ENCODE data around the gene IMP4.

IMP4 gene

GRCh38 chr2:130344578-130344977, 1.9 kb downstream of the IMP4 start:
- no peak overlapping the region; the same call in 1 of the 2 replicates for H3K4me3 ChIP-seq (ENCODE audit: low read depth, low read length)

GRCh38 chr2:130345091-130345490, 2.4 kb downstream of the IMP4 start:
- H3K4me3 ChIP-seq (ENCODE audit: low read depth, low read length): no peak overlapping the region
- DNase-seq (ENCODE audit: low read depth): no peak
- TF ChIP-seq CTCF (IDR thresholded peaks at IDR 0.05; ENCODE audit: control insufficient read depth, extremely low read depth, insufficient read depth): no peak

More at GRCh38 chr2:130344578-130344977, 1.9 kb downstream of the IMP4 start:
- DNase-seq (ENCODE audit: low read depth): no peak
- TF ChIP-seq CTCF (IDR thresholded peaks at IDR 0.05; ENCODE audit: control insufficient read depth, extremely low read depth, insufficient read depth): no peak

DNA sequence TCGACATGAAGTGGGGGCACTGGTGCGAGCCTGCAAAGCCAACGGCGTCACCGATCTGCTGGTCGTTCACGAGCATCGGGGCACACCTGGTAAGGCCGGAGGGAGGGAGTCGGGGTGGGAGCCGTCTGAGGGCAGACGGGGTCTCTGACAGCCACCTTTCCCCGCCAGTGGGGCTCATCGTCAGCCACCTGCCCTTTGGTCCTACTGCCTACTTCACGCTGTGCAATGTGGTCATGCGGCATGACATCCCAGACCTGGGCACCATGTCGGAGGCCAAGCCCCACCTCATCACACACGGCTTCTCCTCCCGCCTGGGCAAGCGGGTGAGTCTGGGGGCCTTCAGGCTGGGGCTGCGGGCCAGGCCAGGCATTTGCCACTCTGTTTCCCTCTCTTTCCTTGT, 2.9 kb downstream of the IMP4 start:
- no peak overlapping the region for H3K4me3 ChIP-seq (ENCODE audit: low read depth, low read length)
- no peak for TF ChIP-seq CTCF (IDR thresholded peaks at IDR 0.05; ENCODE audit: control insufficient read depth, extremely low read depth, insufficient read depth)
- no peak for DNase-seq (ENCODE audit: low read depth)

- H3K4me3 ChIP-seq (ENCODE audit: low read depth, low read length): no peak overlapping the region
- no peak for TF ChIP-seq CTCF (IDR thresholded peaks at IDR 0.05; ENCODE audit: control insufficient read depth, extremely low read depth, insufficient read depth)
- no peak for DNase-seq (ENCODE audit: low read depth)
These were observed 3.5 kb downstream of the IMP4 start for GRCh38 chr2:130346041-130346740.

GRCh38 chr2:130346741-130347066, 4.0 kb downstream of the IMP4 start:
- H3K4me3 ChIP-seq (ENCODE audit: low read depth, low read length): no peak overlapping the region
- DNase-seq (ENCODE audit: low read depth): no peak
- no peak for TF ChIP-seq CTCF (IDR thresholded peaks at IDR 0.05; ENCODE audit: control insufficient read depth, extremely low read depth, insufficient read depth)

- TF ChIP-seq CTCF (IDR thresholded peaks at IDR 0.05; ENCODE audit: control insufficient read depth, extremely low read depth, insufficient read depth): no peak
- no peak for DNase-seq (ENCODE audit: low read depth)
- no peak overlapping the region for H3K4me3 ChIP-seq (ENCODE audit: low read depth, low read length)
These were observed 4.7 kb downstream of the IMP4 start for GRCh38 chr2:130347220-130347925.

Measured in LNCaP clone FGC (cell line).